Measurements from ENCODE around the gene ARHGAP26. TPM values are rescaled to one million over a fixed set of nuclear protein-coding genes. Genes with fewer than 3 reads are reported as not detected.

Gene ARHGAP26
- total and polyA plus RNA-seq, 2 donors (not counting 3 experiments of a cell fraction or from before 2014, with no cell fraction given): 3.1 to 16.2 TPM

DNA sequence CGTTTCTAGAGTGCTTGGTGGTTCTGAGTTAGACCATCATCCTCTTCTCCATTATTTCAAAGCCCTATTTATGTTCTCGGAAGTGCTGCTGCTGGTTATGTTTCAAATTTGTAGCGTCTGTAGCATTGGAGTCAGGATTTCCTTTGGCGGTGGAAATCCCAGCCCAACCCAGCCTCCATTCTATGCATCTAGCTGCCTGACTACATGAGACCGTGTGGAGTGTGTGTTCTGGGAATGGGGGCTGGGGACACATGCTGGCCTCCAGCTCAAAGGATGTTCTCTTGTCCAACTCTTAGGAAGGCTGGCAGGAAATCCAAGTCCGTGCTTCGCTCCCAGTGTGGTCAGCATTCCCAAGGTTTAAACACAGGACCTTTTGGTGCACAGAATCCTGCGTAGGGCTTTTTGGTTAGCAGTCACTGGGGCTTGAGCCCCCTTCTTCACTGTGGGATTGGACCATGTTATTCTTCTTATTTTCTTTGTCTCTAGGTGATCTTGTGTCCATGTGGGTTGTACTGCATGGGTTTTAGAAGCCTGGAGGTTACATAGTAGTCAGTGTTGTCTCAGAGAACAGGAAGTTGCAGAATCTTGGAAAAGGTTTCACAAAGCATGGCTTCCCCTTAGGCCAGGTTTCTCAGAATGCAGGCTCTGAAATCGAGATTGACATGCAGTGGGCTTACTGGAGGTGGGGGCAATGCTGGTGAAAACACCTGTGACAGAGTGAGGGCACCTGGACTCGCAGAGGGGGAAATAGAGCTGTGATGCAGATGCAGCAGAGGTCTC lies 132.2 kb downstream of the ARHGAP26 start:
- dilution Hi-C loops (cut with MboI; ENCODE audit: extremely low pct_ligation_motif_present, low sequenced_read_pairs) (no loop called here), intact Hi-C loops (cut with micrococcal nuclease) (no loop called here)
- no peaks in the 10 kb centered on the region for H3K9me1 ChIP-seq (replicated peaks; ENCODE audit: control insufficient read depth, extremely low read depth, insufficient read depth, low read length)
- no peaks in the 10 kb centered on the region for H3K27me3 ChIP-seq (ENCODE audit: control insufficient read depth in 2 of 2, insufficient read depth in 2 of 2, low read length in 2 of 2)
- no peak overlapping the region for H3K9ac ChIP-seq (replicated peaks; ENCODE audit: extremely low read depth, insufficient read depth, low read length)
- no peaks in the 10 kb centered on the region for H3K36me3 ChIP-seq (ENCODE audit: control insufficient read depth in 2 of 2, extremely low read depth in 1 of 2, insufficient read depth in 2 of 2, low read length in 2 of 2)
- H4K20me1 ChIP-seq (replicated peaks; ENCODE audit: control insufficient read depth, extremely low read depth, insufficient read depth, low read length): no peaks in the 10 kb centered on the region
- ChIA-PET CTCF (interaction anchor here (1.6 kb wide), 1 partner anchor 14 kb away, joined by 5 read pairs; no protein-coding TSS in a partner anchor), POLR2A (no interaction called here)
- BruUV-seq (replicated peaks): no TSS peak
- H3K4me2 ChIP-seq (ENCODE audit: insufficient read depth, low read length): no peak overlapping the region
- no peaks in the 10 kb centered on the region for H3K9me3 ChIP-seq (replicated peaks; ENCODE audit: control insufficient read depth, insufficient read depth, low read length)
- no peak overlapping the region for H3K4me3 ChIP-seq (replicated peaks in 1 of 3; ENCODE audit: insufficient read depth in 1 of 3, low read depth in 1 of 3, low read length in 3 of 3)
- H3K27ac ChIP-seq (ENCODE audit: insufficient read depth, low read depth, low read length): no peak overlapping the region
- no peak for FAIRE-seq
- TF ChIP-seq FOS (IDR thresholded peaks at IDR 0.05; ENCODE audit: borderline replicate concordance, insufficient read depth, low read length) (no peak), GATA2 (IDR thresholded peaks at IDR 0.05; ENCODE audit: insufficient read depth, insufficient read length, low read depth, low read length) (no peak), JUN (IDR thresholded peaks at IDR 0.05; ENCODE audit: borderline replicate concordance, insufficient read depth, insufficient read length, low read depth) (no peak), POLR2A (IDR thresholded peaks at IDR 0.05; ENCODE audit: low read depth, low read length) (no peak), POLR2AphosphoS5 (IDR thresholded peaks at IDR 0.05; ENCODE audit: insufficient read depth, low read depth, low read length) (no peak)
- TF ChIP-seq, protein P1, sequence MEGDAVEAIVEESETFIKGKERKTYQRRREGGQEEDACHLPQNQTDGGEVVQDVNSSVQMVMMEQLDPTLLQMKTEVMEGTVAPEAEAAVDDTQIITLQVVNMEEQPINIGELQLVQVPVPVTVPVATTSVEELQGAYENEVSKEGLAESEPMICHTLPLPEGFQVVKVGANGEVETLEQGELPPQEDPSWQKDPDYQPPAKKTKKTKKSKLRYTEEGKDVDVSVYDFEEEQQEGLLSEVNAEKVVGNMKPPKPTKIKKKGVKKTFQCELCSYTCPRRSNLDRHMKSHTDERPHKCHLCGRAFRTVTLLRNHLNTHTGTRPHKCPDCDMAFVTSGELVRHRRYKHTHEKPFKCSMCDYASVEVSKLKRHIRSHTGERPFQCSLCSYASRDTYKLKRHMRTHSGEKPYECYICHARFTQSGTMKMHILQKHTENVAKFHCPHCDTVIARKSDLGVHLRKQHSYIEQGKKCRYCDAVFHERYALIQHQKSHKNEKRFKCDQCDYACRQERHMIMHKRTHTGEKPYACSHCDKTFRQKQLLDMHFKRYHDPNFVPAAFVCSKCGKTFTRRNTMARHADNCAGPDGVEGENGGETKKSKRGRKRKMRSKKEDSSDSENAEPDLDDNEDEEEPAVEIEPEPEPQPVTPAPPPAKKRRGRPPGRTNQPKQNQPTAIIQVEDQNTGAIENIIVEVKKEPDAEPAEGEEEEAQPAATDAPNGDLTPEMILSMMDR (IDR thresholded peaks at IDR 0.05; ENCODE audit: extremely low read depth in 1 of 2, insufficient read depth in 1 of 2, low read depth in 1 of 2, low read length in 2 of 2): no peak
- TF ChIP-seq, protein P2, sequence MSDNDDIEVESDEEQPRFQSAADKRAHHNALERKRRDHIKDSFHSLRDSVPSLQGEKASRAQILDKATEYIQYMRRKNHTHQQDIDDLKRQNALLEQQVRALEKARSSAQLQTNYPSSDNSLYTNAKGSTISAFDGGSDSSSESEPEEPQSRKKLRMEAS (IDR thresholded peaks at IDR 0.05; ENCODE audit: insufficient read depth, insufficient read length): no peak
- no peak for DNase-seq (ENCODE audit: low read depth, low spot score)
- H3K79me2 ChIP-seq (ENCODE audit: control insufficient read depth, insufficient read depth, low read length): no peaks in the 10 kb centered on the region
- no peak overlapping the region for H2AFZ ChIP-seq (ENCODE audit: low read depth, low read length)
- H3K4me1 ChIP-seq (ENCODE audit: control insufficient read depth, extremely low read depth, insufficient read depth, low read length): no peaks in the 10 kb centered on the region
